Measurements from ENCODE around the gene BCKDHB. TPM values are rescaled to one million over a fixed set of nuclear protein-coding genes. Genes with fewer than 3 reads are reported as not detected.
A peak's percentile ranks its signal among the peaks of the same experiment; 100 is the strongest.
"Not testable (repeated sequence)": the region's sequence is repeated elsewhere in the genome, so short reads cannot be mapped to it uniquely, and the experiment has no call there.

Gene BCKDHB
- total RNA-seq, 1 experiment from 2014 or later = 17.9 TPM

DNA sequence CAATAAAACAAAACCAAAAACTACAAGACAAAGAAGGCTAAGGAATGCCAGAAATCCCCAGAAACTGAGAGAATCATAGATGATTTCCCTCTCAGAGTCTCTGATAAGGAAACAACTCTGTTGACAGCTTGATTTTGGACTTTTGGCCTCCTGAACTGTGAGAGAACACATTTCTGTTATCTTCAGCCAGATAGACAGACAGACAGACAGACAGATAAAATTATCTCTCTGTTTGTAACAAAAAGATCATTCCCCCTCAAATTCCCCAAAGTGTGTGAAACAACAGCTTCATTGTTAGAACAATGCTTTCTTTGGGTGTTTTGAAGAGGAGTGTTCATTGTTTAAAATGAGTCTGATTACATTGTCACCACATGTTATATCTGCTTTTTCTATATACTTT lies 148.2 kb downstream of the BCKDHB start:
- no peak for DNase-seq (ENCODE audit: low read depth)

DNA sequence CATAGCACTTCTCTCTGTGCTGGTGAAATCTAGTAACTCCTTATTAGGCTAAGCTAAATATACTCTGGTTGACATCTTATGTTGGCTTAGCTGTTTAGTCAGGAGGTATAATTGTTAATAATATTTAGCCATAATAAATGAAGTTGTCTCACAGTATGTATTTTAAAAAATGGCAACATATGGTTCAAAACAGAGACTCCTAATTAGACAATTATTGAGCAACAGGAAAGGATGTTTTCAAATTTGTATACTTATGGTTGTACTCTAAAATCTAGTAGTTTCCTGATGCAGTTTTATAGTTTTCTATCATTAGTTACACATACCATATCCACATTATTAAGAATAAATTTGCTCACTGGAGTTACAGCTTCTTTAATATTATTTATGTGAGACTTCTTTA lies 150.2 kb downstream of the BCKDHB start:
- no peak for DNase-seq (ENCODE audit: low read depth)

DNA sequence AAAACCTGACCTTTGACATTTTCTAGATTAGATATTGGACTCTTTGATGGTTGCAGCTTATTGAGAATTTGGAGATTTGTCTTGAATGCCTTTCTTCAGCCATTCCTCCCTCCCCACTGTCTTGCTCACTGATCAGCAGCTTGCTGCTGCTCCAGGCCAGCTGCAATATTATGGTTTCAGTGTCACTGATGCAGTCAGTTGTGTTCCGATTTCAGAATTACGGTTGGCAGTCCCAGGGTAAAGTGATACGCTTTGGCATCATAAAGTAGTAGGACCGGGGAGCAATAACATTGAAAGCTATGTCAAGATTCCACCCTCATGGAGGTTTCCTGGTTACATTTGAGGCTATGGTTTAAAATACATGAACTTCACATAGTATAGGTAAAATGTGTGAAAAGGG lies 152.6 kb downstream of the BCKDHB start:
- no peak for DNase-seq (ENCODE audit: low read depth)

DNA sequence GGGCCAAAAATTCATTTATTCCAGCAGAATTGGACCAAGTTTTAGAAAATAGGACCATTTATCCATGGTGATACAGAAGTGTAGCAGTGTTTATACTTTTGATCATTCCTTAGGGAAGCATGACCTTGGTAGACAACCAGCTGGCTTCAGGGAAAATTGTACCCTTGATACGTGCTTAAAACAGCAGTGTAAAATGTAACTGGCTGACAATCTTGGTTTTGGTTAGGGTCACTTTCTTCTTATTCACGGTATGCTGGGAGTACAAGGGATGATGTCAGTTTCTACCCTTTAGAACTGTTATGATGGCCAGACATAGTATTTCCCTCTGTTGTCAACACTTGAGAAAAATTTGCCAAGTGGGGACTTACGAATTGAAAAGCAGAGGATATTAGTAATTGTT lies 157.1 kb downstream of the BCKDHB start:
- no peak for DNase-seq (ENCODE audit: low read depth)

DNA sequence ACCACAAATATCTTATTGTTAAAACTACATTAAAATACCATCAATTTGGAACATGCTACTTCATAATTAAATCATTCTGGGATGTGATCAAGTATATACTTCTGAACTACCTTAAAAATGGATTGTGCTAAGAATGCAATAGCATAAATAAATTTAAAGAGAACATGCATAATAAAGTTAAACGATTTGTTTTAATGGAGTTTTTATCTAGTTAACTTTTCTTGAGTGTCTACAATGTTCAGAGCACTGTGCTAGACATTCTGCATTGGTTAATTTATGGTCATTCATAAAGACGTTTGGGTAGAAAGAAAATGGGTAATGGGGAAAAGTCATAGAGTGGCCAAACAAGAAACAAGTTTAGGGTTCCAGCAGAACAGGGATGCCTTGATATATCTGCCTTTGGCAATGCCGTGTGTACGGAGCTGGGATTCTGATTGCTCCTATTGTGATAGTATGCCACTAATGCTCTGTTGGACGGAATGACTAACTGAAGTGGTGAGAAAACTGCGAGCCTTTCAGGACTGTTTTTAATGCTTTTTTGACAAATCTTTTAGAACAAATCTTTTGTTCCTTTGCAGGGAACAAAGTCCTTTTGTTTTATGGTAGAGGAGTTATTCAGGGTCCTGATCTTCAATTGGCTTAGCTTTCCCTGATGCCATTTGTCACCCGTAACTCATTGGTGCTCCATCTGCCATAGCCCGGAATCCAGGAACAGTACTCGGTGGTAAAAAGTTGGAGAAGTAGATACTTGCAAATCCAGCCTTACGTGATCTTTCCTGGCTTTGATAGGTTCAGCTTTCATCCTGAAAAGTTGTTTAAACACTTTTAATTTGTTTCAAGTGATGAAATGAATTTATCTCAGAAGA lies 162.6 kb downstream of the BCKDHB start:
- no peak for DNase-seq (ENCODE audit: low read depth)

DNA sequence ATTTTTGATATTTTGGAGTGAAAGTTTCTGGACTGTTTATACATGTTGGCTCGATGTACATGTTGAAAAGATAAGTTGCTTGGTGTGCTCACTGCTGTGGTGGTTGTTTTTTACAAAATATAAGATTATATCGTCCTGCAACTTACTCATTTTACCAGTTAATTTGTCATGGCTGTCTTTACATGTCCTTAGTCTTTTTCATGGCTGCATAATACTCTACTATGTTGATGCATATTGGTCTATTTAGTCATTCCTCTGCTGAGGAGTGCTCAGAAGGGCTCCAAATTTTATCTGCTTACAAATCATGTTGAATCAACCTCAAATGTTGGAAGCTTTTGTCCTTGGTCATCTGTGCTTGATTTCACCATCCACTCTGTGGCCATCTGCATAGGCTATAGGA lies 164.6 kb downstream of the BCKDHB start:
- DNase-seq (ENCODE audit: low read depth) = no peak

DNA sequence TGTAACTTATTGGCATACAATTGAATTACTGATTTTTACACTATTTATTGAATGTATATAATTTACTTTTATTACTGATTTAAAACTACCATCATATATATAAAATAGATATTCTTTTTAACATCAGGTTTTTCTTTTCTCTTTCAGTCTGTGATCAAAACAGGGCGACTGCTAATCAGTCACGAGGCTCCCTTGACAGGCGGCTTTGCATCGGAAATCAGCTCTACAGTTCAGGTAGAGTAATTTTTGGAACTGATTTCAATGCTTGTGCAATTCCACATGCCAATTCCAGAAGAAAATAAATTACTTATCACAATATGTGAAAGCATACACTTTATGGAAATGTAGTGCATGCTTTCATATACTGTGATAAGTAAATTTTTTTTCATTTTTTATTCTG lies 166.5 kb downstream of the BCKDHB start:
- DNase-seq (ENCODE audit: low read depth) = no peak

DNA sequence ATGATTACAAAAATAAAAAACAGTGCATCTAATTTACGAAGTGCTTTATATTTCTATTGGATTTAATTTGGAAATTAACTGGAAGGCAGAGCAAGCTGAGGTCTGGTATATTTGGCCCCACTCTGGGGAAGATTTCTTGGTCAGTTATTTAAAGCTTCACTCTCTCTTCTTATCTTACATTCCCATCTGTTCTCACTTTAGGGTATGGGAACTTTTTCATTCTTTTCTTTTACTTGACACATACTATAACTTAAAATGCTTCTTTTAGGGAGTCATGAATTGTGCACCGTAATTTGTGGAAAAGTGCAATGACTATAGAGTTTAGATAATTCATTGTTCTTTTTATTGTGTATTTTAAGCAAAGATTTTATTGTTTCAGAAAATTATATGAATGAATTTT lies 170.4 kb downstream of the BCKDHB start:
- no peak for DNase-seq (ENCODE audit: low read depth)

DNA sequence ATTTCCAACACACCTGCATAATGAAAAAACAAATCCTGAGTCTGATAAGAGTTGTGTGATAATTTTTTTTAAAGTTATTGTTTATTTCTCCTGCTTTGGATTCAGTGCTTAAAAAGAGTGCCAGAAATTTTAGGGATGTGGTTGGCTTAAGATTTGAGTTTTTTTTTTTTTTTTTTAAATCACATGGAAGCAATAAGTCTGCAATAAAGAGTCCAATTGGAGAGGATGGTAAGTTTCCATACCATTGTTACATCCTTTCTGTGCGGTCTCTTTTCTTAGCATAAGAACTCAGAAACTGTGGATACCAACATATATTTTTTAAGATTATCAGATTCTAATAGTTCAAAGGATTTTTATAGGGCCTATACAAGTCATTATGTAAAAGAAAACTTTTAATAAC lies 171.0 kb downstream of the BCKDHB start:
- DNase-seq (ENCODE audit: low read depth) = no peak

DNA sequence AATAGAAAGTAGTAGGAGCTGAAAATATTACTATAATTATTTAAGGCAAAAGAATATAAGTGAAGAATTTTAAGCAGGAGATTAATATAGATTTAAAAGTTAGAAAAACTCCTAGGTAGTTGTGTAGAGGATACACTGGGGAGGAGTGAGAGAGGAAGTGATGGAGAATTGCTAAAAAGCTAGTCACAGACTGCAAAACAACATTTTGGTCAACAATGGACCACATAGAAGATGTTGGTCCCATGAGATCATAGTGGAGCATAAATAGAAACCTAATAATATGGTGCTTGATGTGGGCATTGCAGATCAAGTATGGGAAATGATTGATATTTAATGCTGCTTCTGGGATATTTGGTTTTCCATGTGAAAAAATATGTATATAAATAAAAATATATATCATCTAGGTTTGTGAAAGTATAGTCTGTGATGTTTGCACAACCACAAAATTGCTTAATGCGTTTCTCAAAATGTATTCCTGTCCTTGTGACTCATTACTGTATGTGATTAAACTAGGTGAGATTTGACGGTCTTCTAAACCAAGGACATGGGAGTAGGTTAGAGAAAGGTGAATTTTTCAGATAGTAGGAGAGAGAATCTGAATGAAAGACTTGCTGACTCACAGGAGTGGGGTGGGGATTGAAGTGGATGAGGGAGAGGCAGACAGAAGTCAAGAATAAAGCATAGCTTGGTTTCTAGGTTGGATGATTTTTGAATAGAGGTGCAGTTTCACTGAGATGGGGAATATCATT lies 174.0 kb downstream of the BCKDHB start:
- peak; percentile 56 for DNase-seq (ENCODE audit: low read depth)

DNA sequence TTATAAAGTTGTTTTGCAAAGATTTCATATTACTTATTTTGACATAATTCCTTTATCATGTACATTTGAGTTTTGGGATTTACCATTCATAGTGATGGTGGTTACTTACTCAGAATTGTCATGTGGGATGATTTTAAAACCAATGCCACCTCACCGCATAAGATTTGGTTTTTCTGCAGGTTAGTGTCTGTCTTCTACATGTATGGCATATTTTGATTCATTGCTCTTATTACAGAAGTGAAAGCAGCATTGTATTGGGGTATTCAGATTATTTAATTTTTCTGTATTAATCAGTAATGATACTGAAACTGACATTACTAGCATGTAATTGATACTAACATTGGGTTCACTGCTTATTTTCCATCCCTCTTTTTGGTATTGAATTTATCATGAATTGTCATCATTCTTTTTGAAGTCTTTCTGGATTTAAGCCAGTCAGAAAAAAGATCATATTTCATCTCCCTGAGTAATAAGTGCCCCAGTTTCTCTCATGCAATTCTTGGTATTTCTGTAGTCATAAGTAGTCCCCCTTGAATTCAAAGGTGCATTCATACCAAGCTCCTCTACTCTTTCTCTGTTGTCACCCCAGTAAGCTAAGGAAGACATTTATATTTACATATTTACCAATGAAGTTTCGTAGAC lies 176.6 kb downstream of the BCKDHB start:
- DNase-seq (ENCODE audit: low read depth) = peak; percentile 5

DNA sequence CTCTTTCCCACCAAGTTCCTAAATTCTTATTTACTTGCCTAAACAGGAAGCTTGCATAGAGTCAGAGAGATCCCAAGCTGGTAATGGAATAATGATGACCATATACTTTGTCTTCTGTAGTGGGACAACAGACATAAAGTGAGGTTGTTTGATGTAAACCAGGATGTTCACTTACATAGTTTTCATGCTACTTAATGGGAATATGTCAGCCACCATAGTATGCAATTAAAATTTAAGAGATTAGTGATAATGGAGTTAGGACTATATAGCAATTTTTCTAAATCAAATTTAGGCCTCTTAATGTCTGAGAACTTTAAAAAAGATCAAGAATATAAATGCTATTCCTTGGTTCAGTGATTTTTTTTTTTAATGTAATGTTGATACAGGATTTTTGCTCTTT lies 180.6 kb downstream of the BCKDHB start:
- no peak for DNase-seq (ENCODE audit: low read depth)

DNA sequence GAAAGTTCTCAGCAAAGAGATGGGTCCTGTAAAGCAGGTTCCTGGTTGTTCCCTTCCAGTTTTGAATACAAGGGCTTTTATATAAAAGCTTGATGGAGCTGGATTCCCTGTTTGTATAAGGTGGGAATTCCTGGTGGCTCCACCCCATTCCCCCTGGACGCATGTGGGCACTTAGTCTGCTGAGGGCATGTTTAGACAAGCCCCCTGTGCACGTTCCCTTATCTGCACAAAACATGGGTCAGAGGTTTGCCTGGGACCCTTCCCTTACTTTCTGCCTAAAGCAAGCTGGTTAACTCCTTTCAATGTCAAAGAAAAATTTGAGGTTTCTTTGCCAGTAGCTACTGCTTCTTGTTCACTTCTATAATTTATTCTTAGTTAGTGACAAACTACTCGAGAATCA lies 181.1 kb downstream of the BCKDHB start:
- no peak for DNase-seq (ENCODE audit: low read depth)

DNA sequence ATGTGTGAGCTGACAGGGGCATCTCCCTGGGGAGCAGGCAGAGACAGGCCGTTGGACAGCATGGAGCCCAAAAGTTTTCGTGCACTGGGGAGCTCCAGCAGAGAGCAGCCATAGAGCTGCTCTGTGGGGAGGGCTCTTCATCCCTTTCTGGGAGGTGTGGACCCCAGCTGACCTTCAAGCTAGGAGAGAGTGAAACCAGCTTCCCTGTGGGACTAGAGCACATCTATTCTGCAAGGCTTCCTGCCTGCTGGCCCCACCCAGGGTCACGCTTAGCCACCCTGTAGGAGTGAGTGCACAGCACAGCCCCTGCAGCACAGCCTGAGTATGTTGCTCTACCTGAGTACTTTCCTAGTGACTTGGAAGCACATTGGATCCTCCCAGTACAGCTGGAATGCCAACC lies 183.3 kb downstream of the BCKDHB start:
- no peak for DNase-seq (ENCODE audit: low read depth)

DNA sequence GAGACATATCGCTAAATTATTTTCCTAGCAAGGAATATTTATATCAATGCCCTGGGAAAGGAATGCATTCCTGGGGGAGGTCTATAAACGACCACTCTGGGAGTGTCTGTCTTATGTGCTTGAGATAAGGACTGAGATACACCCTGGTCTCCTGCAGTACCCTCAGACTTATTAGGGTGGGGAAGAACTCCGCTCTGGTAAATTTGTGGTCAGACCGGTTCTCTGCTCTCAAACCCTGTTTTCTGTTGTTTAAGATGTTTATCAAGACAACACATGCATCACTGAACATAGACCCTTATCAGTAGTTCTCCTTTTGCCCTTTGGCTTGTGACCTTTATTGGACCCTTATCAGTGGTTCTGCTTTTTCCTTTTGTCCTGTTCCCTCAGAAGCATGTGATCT lies 188.1 kb downstream of the BCKDHB start:
- not testable (repeated sequence) for DNase-seq (ENCODE audit: low read depth)

DNA sequence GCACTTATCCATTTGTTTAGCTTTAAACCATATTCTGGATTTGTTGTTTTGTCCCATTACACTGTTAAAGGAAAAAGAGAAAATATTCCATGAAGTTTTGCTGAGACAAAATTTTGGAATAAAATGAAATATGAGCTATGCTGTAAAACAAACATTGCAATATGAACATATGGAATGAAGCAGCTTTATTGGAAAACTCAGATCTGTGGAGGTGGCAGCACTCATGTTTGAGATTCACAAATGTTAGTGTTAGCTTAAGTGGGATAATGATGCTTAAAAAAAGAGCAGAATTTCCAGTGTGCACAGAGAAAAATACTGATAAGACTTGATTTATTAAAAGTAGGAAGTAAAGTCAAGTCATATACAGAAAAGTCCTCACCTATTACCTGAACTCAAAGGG lies 196.2 kb downstream of the BCKDHB start:
- DNase-seq (ENCODE audit: low read depth) = no peak

DNA sequence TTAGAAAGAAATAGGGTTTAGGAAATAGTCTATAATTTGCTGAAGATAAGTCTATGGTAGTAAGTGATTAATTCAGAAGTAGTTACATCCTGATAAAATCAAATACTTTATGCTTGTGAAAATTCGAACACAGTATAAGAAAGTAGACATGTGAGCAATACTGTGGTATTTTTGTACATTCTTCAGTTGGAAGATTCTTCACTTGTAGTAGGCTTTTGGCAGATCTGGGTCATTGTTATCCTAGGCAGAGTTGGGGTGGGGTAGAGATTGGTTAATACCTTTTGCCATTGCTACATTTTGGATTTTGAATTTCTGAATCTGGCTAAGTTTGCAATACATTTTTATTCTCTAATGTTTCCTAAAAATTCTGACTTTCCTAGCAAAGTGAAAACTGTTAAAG lies 197.5 kb downstream of the BCKDHB start:
- DNase-seq (ENCODE audit: low read depth) = no peak

DNA sequence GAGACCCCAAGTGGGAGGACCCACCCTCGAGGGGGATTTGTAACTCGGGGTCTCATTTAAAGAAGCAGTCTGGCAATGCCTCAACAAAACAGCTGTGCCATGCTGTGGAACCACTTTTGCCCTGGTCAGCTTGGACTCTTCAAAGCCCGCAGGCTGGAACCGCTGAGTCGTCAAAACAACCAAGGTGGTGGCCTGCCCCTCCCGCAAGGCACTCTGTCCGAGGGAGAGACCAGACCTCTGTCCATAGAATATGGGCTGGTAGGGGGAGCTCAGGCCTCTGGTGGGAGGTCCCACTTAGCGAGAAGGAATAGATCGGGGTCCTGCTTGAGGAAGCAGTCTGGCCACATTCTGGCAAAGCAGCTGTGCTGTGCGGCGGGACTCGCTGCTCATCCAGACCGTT lies 208.1 kb downstream of the BCKDHB start:
- no peak for DNase-seq (ENCODE audit: low read depth)

DNA sequence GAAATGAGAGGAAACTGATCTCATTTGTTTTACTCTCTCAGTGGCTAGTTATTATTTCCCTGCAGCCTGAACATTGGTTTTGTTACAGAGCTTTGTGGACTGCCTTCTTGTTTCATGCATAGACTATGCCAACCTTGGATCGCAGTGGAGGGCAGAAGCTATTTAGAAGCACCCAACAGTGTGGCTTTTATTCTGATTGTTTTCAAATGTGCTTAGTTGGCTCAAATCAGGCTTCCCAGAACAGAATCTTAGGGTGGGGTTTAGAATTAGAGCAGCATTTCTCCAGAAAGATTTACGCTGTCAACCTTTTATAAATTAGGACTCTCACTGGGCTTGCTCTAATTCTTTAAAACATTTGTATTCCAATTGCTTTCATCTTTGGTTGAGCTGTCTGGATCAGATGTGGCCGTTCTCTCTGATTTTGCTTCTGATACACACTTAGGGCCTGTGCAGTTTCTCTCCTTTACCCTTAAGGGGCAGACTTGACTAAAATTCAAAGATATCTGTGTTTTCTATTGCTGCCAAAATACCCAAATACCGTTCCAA lies 210.3 kb downstream of the BCKDHB start:
- DNase-seq (ENCODE audit: low read depth) = no peak

DNA sequence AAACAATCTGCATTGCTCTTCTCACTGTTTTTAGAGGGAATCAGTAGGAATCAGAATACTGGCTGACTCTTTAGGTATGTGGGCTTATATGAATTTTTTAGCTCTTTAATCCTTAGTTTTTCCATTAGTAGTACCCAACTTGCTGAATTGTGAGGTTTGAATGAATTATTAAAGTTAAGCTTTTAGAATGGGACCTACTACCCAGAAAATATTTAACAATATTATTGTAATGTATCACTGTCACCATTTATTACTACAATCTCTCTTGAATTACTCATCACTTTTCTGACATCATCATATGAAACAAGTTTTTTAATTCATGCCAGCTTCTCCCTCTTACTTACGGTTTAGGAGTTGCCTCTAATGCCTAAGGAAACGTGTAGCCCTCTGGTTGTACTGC lies 212.7 kb downstream of the BCKDHB start:
- no peak for DNase-seq (ENCODE audit: low read depth)

DNA sequence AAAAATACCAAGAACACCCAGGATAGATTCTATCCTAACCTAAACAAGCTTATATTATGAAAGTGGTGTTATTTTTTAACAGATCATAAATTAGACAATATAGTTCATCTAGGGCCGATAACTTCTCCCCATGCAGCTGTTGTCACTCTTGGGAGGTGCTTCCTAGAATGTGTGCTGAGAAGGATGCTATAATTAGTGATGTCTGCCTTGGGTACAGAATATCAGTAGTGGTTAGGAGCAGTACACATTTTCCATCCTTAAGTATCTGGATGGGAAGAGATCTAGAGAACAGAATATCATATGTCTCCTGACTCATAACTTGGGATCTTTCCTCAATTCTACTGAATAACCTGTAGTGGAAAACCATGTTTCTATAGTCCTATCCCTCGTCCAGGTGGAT lies 214.5 kb downstream of the BCKDHB start:
- DNase-seq (ENCODE audit: low read depth) = no peak

DNA sequence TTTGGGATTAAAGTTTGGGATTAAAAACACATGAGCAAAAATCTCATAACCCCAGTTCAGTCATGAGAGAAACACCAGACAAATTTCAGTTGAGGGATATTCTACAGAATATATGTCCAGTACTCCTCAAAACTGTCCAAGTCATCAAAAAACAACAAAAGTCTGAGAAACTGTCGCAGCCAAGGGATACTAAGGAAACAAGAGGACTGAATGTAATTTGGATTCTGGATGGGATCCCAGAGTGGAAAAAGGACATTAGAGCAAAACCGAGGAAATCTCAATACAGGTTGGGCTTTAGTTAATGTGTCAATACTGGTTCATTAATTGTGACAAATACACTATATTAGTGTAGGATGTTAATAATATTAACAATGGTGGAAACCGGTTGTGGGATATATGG lies 219.3 kb downstream of the BCKDHB start:
- no peak for DNase-seq (ENCODE audit: low read depth)

DNA sequence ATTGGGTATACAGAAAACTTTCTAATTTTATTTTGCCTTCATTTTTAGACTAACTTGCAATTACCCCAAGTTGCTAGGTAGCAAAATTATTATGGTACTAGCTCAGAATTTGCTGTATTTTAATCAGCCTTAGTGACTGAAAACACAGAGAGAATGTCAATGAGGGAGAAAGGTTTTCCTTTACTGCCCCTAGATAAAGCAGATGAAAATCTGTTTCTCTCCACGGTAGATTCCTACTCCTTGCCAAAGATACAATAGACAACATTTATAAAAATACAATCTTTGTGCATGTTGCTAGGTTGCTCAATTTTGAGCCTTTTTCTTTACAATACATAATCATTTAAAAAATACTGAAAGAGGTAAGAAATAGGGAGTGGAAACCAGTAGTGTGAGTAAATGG lies 222.2 kb downstream of the BCKDHB start:
- DNase-seq (ENCODE audit: low read depth) = no peak
